Skeletal muscle tissue (tissue), 5 donors: Measurements from ENCODE around the gene DENND4A. TPM values are rescaled to one million over a fixed set of nuclear protein-coding genes. Genes with fewer than 3 reads are reported as not detected.
"Not testable (repeated sequence)": the region's sequence is repeated elsewhere in the genome, so short reads cannot be mapped to it uniquely, and the experiment has no call there.

Source experiments
- H3K27ac ChIP-seq: one replicate; pipeline ENCODE4 v1.7.0; 2013; ENCODE audit warnings: mild to moderate bottlenecking, low read depth, low read length, inconsistent platforms
- H3K27me3 ChIP-seq, 3 donors: one replicate each; pipeline ENCODE4 v1.7.0; 2013; ENCODE audit warnings: low read length in 3 of 3; ENCODE audit not compliant: control insufficient read depth in 3 of 3, insufficient read depth in 3 of 3
- H3K36me3 ChIP-seq, 3 donors: one replicate each; pipeline ENCODE4 v1.7.0; 2013; ENCODE audit warnings: low read length in 3 of 3; ENCODE audit not compliant: control insufficient read depth in 3 of 3, insufficient read depth in 3 of 3
- H3K4me1 ChIP-seq, 3 donors: one replicate each; pipeline ENCODE4 v1.7.0; 2013; ENCODE audit warnings: low read length in 3 of 3, mild to moderate bottlenecking in 3 of 3; ENCODE audit not compliant: control insufficient read depth in 3 of 3, insufficient read depth in 3 of 3
- H3K4me3 ChIP-seq, 3 donors: one replicate each; pipeline ENCODE4 v1.7.0; 2013; ENCODE audit warnings: low read length in 3 of 3
- H3K9ac ChIP-seq, 3 donors: one replicate each; pipeline ENCODE4 v1.7.0; 2013; ENCODE audit warnings: low read length in 3 of 3, mild to moderate bottlenecking in 3 of 3, moderate library complexity in 2 of 3, low read depth in 1 of 3
- H3K9me3 ChIP-seq, 3 donors: one replicate each; pipeline ENCODE4 v1.7.0; 2013; ENCODE audit warnings: low read length in 3 of 3; ENCODE audit not compliant: control insufficient read depth in 3 of 3
- small RNA-seq: library from RNA; depleted of rRNA; stranded (forward); fragments of <200 nt; gene quantifications from one replicate; pipeline ENCODE3, GENCODE V24; 2014
- total RNA-seq: library from RNA; depleted of rRNA; stranded (reverse); fragments of >200 nt; gene quantifications from one replicate; pipeline ENCODE4 v1.2.3, GENCODE V29; 2014
- donor health status: Osteomylitis.

DENND4A gene
- total RNA-seq, 1 donor from 2014 or later: 30.8 TPM

- Histone ChIP-seq H3K4me3 (no peak overlapping the region), H3K9ac (no peak overlapping the region), H3K9me3 (no peaks in the 10 kb centered on the region), H3K36me3 (no peaks in the 10 kb centered on the region), H3K27ac (no peak overlapping the region), H3K4me1 (no peaks in the 10 kb centered on the region), H3K27me3 (no peaks in the 10 kb centered on the region)
Observed at GRCh38 chr15:65618560-65619109, 173.5 kb downstream of the DENND4A start.

- not testable (repeated sequence) for H3K9me3 ChIP-seq, H3K4me3 ChIP-seq, H3K36me3 ChIP-seq, H3K27me3 ChIP-seq, H3K27ac ChIP-seq, H3K9ac ChIP-seq
- H3K4me1 ChIP-seq: peaks cover 11 to 13% (median 11%) of the 10 kb centered on the region in 3 donors
Observed at GRCh38 chr15:65615887-65616286, 176.2 kb downstream of the DENND4A start.

DNA sequence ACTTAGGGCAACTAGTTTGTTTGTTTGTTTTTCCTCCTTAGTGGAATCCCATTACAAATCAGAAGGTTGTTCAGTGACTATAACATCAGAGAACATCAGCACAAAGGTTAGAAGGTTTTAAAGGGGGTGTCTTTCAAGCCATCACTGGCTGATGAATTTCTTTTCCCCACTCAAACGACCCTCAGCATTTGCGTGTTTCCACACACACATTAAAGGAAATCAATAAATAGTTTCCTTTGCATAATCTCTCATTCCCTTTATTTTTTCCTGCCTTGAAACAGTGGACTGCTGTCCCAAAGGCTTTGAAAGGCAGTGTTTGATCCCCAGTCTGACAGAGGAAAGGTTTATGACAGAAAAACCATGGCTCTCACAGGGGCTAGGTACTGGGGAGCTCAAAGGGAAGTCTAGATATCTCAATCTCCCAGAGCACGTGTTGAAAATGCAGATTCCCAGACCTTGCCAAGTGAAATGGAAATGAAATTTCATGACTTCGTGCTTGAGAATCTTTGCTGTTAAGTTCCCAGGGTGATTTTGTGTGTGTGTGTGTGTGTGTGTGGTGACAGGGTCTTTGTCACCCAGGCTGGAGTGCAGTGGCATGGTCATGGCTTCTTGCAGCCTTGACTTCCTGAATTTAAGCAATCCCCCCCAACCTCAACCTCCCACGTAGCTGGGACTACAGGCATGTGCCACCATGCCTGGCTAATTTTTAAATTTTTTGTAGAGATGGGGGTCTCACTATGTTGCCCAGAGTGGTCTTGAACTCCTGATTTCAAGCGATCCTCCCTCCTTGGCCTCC is 178.9 kb downstream of the DENND4A start:
- Histone ChIP-seq H3K27me3 (no peaks in the 10 kb centered on the region), H3K4me3 (no peak overlapping the region), H3K27ac (no peak overlapping the region), H3K9ac (no peak overlapping the region), H3K9me3 (no peaks in the 10 kb centered on the region), H3K36me3 (no peaks in the 10 kb centered on the region), H3K4me1 (peaks cover 24 to 28% (median 25%) of the 10 kb centered on the region in 3 donors)

- peaks cover 24 to 28% (median 25%) of the 10 kb centered on the region in 3 donors for H3K4me1 ChIP-seq
- peak overlapping the region in 1 of 3 donors; percentile 98 for H3K9ac ChIP-seq
- H3K9me3 ChIP-seq: no peaks in the 10 kb centered on the region
- H3K27ac ChIP-seq: peak overlapping the region; percentile 90
- H3K36me3 ChIP-seq: no peaks in the 10 kb centered on the region
- no peak overlapping the region for H3K4me3 ChIP-seq
- no peaks in the 10 kb centered on the region for H3K27me3 ChIP-seq
Observed at GRCh38 chr15:65612616-65612946, 179.5 kb downstream of the DENND4A start.

GRCh38 chr15:65611888-65612615 is 180.0 kb downstream of the DENND4A start:
- Histone ChIP-seq H3K9ac (peak overlapping the region; percentile 97 to 98 (median 98)), H3K9me3 (no peaks in the 10 kb centered on the region), H3K4me3 (peak overlapping the region; percentile 74 to 96 (median 91)), H3K27ac (peak overlapping the region; percentile 90), H3K4me1 (peaks cover 24 to 28% (median 25%) of the 10 kb centered on the region in 3 donors), H3K36me3 (peaks cover 0 to 2% (median 2%) of the 10 kb centered on the region in 3 donors), H3K27me3 (no peaks in the 10 kb centered on the region)

- Histone ChIP-seq H3K27me3 (no peaks in the 10 kb centered on the region), H3K9me3 (no peaks in the 10 kb centered on the region), H3K9ac (peak within 1 kb of the TSS; percentile 98 to 100 (median 98)), H3K4me3 (peak within 1 kb of the TSS; percentile 74 to 96 (median 91)), H3K4me1 (peaks cover 24 to 28% (median 25%) of the 10 kb centered on the region in 3 donors), H3K27ac (peak within 1 kb of the TSS; percentile 90), H3K36me3 (peaks cover 0 to 7% (median 4%) of the 10 kb centered on the region in 3 donors)
Observed at GRCh38 chr15:65610871-65611718, 181.0 kb downstream of the DENND4A start, which contains the start of gene INTS14. INTS14 (minus strand) TSS chr15:65611131; CDS start chr15:65607380, 3,751 bp downstream.

Small RNAs within 50 kb of the gene (small RNA-seq; reads per million reads assigned to genes)
- gene MIR4511 (0.12 reads per million), gene SNORD13E (not detected)

Other genes starting within 250 kb of the DENND4A start
- 24.5 TPM for gene INTS14, start 181.2 kb downstream of the DENND4A start, total RNA-seq
- gene SLC24A1, start 170.4 kb downstream of the DENND4A start, total RNA-seq: 3.7 TPM
- 50.1 TPM for gene RAB11A, start 77.2 kb upstream of the DENND4A start, total RNA-seq